ENCODE data around the gene ZDBF2. TPM values are rescaled to one million over a fixed set of nuclear protein-coding genes. Genes with fewer than 3 reads are reported as not detected.

Gene ZDBF2
- total RNA-seq (2021; fragmentation: NEBNext Ultra II Directional; extraction: Animal tissue kit (Norgen Biotek cat#: 25700)) (15.3 and 17.2 TPM in 2 replicates), polyA plus RNA-seq (2011; rRNA removed) (0.99 and 1.5 TPM in 2 replicates), polyA minus RNA-seq (2011; rRNA and poly(A)+ RNA removed) (16.4 and 25.0 TPM in 2 replicates)
- 1.9 TPM for polyA plus RNA-seq (2011; cell fraction: cytosol; rRNA removed)
- polyA plus RNA-seq (2011; cell fraction: nucleus; rRNA removed), result 4.0 TPM
- 2.1 to 4.6 TPM (median 3.8 TPM) in 4 replicates for polyA plus RNA-seq (2012, experiment 1 of 2)
- 0.17 TPM for polyA plus RNA-seq (2012, experiment 2 of 2)
- 7.0 TPM for polyA plus RNA-seq (2013, experiment 1 of 2)
- polyA plus RNA-seq (2013, experiment 2 of 2), result 6.1 TPM
- polyA minus RNA-seq (2011; cell fraction: cytosol; rRNA and poly(A)+ RNA removed), result 6.5 TPM
- 22.6 TPM for polyA minus RNA-seq (2011; cell fraction: nucleus; rRNA and poly(A)+ RNA removed)
- long read RNA-seq, experiment 1, full-length matches to known transcripts, result 1 of 7 reads
- long read RNA-seq, experiment 1, partial matches to known transcripts, result 0 of 7 reads
- long read RNA-seq, experiment 1, other reads (novel, unspliced or antisense), result 6 of 7 reads
- long read RNA-seq, experiment 2, result 0 reads

DNA sequence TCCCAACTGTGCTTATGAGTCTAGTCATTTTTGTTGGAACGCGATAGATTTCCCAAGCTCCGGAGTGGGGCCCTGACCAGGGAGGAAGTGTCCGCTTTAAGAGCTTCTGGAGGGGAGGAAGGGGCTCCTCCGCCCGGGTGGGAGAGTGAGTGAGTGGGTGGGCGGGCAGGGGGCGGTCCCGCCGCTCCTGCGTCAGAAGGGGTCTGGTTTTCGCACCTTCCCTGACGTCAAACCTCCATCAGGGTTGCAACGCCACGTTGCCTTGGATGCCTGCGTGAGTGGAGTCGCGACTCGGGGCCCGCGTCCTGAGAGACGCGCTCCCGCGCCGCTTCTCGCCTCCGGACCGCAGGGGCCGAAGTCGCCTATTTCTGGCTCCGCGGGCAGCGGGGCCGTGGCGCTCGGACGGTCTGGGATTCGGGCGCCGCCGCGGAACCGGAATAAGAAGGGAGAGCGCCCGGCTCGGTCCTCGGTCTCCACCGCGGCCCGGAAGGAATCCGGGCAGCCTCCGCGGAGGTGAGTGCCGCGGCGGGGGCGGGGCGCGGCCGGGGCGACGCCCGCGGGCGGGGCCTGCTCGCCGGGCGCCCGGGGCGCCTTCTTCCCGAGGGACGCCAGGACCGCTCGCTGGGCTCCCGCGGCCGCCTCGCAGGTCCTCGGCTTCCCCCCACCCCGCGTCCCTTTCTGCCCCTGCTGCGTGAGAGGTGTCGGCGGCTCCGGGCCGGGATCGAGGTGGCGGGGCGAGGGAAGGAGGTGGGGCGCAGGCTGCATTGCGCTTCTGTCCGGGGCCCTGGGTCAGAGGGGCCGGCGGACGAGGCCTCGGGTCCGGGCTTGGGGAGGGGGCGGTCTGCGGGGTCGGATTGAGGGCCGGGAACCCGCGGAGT, at the start of gene ZDBF2:
TSS of gene ZDBF2 (plus strand) at position 230 of the 878 bp plus-strand sequence. CDS start 7,187 bp downstream, outside the sequence.
- H2BK120ac ChIP-seq (replicated peaks; ENCODE audit: low read depth, low read length), result no peak within 1 kb of the TSS
- H3K14ac ChIP-seq (ENCODE audit: insufficient read length), result no peak within 1 kb of the TSS
- no peak within 1 kb of the TSS for H2BK20ac ChIP-seq (ENCODE audit: low read length)
- H2AK5ac ChIP-seq (ENCODE audit: low read depth, low read length), result no peak within 1 kb of the TSS
- peak within 1 kb of the TSS; percentile 53; the same call in 1 of the 2 replicates for H3K18ac ChIP-seq (ENCODE audit: extremely low read depth, low read length)
- peak within 1 kb of the TSS; percentile 35 for H3K56ac ChIP-seq (replicated peaks; ENCODE audit: insufficient read length, low read depth, low read length)
- H3K79me1 ChIP-seq (ENCODE audit: low read depth, low read length), result no peaks in the 10 kb centered on the region
- 4% methylated on average over 16 of the region's 104 CpGs; no CpG with 5 or more reads in 1 of the 2 experiments for WGBS, 2 experiments (ENCODE audit: extremely low coverage in 1 of 2, insufficient coverage in 1 of 2, insufficient read length in 1 of 2, insufficient replicate concordance in 2 of 2, low coverage in 1 of 2, low lambda C conversion rate in 2 of 2, missing lambda C conversion rate in 1 of 2)
- H3K23me2 ChIP-seq (ENCODE audit: low read depth, low read length), result peaks cover 3% of the 10 kb centered on the region
- peak within 1 kb of the TSS; percentile 75 for H4K5ac ChIP-seq (ENCODE audit: insufficient read length, low read depth, low read length)
- DNase-seq (ENCODE audit: low read depth in 1 of 2, low spot score in 2 of 2), result peak in 1 of 2 experiments; percentile 83
- H4K8ac ChIP-seq (ENCODE audit: extremely low read depth, insufficient read depth, low read length), result peak within 1 kb of the TSS; percentile 95
- ChIA-PET CTCF (ENCODE audit: partially characterized antibody) (interaction anchor here (0.8 to 1.6 kb wide), 7 partner anchors 8 to 110 kb away, joined by 3 to 8 read pairs (median 3); no protein-coding TSS in a partner anchor), POLR2A (ENCODE audit: partially characterized antibody) (interaction anchor here (0.9 to 1.7 kb wide), 5 partner anchors 10 to 115 kb away, joined by 3 to 9 read pairs (median 4); partner anchors contain the start of genes EEF1B2 and NDUFS1)
- peak within 1 kb of the TSS; percentile 78 to 92 for H3K4me2 ChIP-seq (ENCODE audit: insufficient read depth in 1 of 2, low read depth in 2 of 2, low read length in 2 of 2)
- H3K36me3 ChIP-seq (ENCODE audit: control insufficient read depth in 2 of 4, insufficient read depth in 4 of 4, low read length in 3 of 4), result no peaks in the 10 kb centered on the region
- H4K91ac ChIP-seq (replicated peaks; ENCODE audit: insufficient read length, low read length), result no peak within 1 kb of the TSS
- no peaks in the 10 kb centered on the region for H3K9me3 ChIP-seq (ENCODE audit: insufficient read depth in 2 of 2, low read depth in 1 of 2, low read length in 1 of 2)
- peak within 1 kb of the TSS; percentile 57 to 74 (median 64) for H3K9ac ChIP-seq (replicated peaks in 1 of 4; ENCODE audit: extremely low read depth in 1 of 4, low read depth in 3 of 4, low read length in 3 of 4)
- H2BK5ac ChIP-seq (ENCODE audit: low read depth, low read length), result peak within 1 kb of the TSS; percentile 69; the same call in 1 of the 2 replicates
- peaks cover 0 to 38% of the 10 kb centered on the region in 2 experiments; a peak in 2 of 4 replicates for H3K79me2 ChIP-seq (ENCODE audit: control insufficient read depth in 1 of 2, insufficient read depth in 2 of 2, low read length in 2 of 2)
- peak within 1 kb of the TSS; percentile 66; the same call in 1 of the 2 replicates for H2AFZ ChIP-seq (ENCODE audit: low read length)
- H3K4me1 ChIP-seq (replicated peaks in 1 of 4; ENCODE audit: control insufficient read depth in 3 of 4, insufficient read depth in 4 of 4, low read length in 3 of 4), result peaks cover 0 to 4% (median 1%) of the 10 kb centered on the region in 4 experiments; a peak in 2 of 7 replicates
- H3K4ac ChIP-seq (replicated peaks; ENCODE audit: insufficient read length, low read depth, low read length), result no peak within 1 kb of the TSS
- H2BK15ac ChIP-seq (ENCODE audit: low read length), result no peak within 1 kb of the TSS
- peak within 1 kb of the TSS; percentile 81 to 87 (median 86) for H3K4me3 ChIP-seq (ENCODE audit: extremely low read depth in 1 of 4, insufficient read depth in 2 of 4, low read depth in 3 of 4, low read length in 4 of 4)
- no peak for FAIRE-seq
- H3K23ac ChIP-seq (ENCODE audit: insufficient read length), result no peak within 1 kb of the TSS
- peaks cover 29 to 45% (median 37%) of the 10 kb centered on the region in 4 experiments for H3K27me3 ChIP-seq (replicated peaks in 1 of 4; ENCODE audit: control insufficient read depth in 3 of 4, extremely low read depth in 1 of 4, insufficient read depth in 3 of 4, low read length in 3 of 4)
- H4K20me1 ChIP-seq (replicated peaks in 1 of 2; ENCODE audit: control insufficient read depth in 1 of 2, insufficient read depth in 2 of 2, low read length in 2 of 2), result no peaks in the 10 kb centered on the region
- H3K27ac ChIP-seq (ENCODE audit: low read depth, low read length), result peak within 1 kb of the TSS; percentile 61; the same call in 1 of the 2 replicates
- H2BK12ac ChIP-seq (ENCODE audit: low read depth, low read length), result no peak within 1 kb of the TSS; the same call in 1 of the 2 replicates
- TF ChIP-seq CBX8 (IDR thresholded peaks at IDR 0.05; ENCODE audit: borderline replicate concordance, low read depth, low read length) (no peak), EP300 (IDR thresholded peaks at IDR 0.05; ENCODE audit: borderline replicate concordance in 1 of 2, low read depth in 2 of 2, low read length in 2 of 2) (no peak), EZH2 (IDR thresholded peaks at IDR 0.05; ENCODE audit: low read depth, low read length, severe bottlenecking) (no peak), CREB1 (IDR thresholded peaks at IDR 0.05) (peak; percentile 96), TAF7 (optimal IDR thresholded peaks at IDR 0.05; ENCODE audit: borderline replicate concordance, low read depth, low read length) (peak; percentile 22), EGR1 (IDR thresholded peaks at IDR 0.05; ENCODE audit: borderline replicate concordance, low read depth, low read length) (0 out of 2 replicates have a peak, but pooled peaks have one; percentile 31), SP4 (IDR thresholded peaks at IDR 0.05; ENCODE audit: low read length) (no peak), SAP30 (IDR thresholded peaks at IDR 0.05; ENCODE audit: insufficient read depth, insufficient replicate concordance, low read length) (no peak)

Data from H1 (cell line).